K562 (cell line): Measurements from ENCODE around the gene NACAD. TPM values are rescaled to one million over a fixed set of nuclear protein-coding genes. Genes with fewer than 3 reads are reported as not detected.

Source experiments
- ATAC-seq: fragments of 200-7000 bp; cut with Tn5 transposase; 3 replicates; pipeline ENCODE4 v1.9.1; 2020; ENCODE audit warnings: moderate library complexity
- BruUV-seq: library from RNA; stranded (reverse); fragments of 400-500 nt; replicated peaks from 2 replicates; lab custom pipeline; 2021; lab: Mats Ljungman, UMichigan
- CTCF ChIA-PET: fragments of 300-600 bp; formaldehyde crosslinking; extraction: SDS; loops from one replicate; lab custom pipeline; 2021; ENCODE audit warnings: low intra/inter-chr PET ratio; lab: Yijun Ruan, JAX
- POLR2A ChIA-PET: fragments of 300-600, 350-650 bp; sonication (Branson Sonifier 250); formaldehyde crosslinking; extraction: SDS; loops from one replicate; lab custom pipeline; 2021; ENCODE audit warnings: antibody characterized with exemption, inconsistent platforms; lab: Yijun Ruan, JAX
- DNase-seq, 4 experiments: peaks; one replicate each; pipeline versions ENCODE4 v3.0.0 to v3.0.0-alpha.2; 2011 to 2018; ENCODE audit warnings: low spot score in 3 of 4, mixed read lengths in 3 of 4; ENCODE audit errors: extremely low read depth in 1 of 4
- FAIRE-seq: peaks from 2 replicates; lab custom pipeline; 2011; peaks lifted over from hg19 to GRCh38; lab: Jason Lieb, UNC
- H2AFZ ChIP-seq: 2 replicates; pipeline ENCODE4 v1.6.0; 2011; ENCODE audit warnings: low read depth, low read length, control low read depth, inconsistent platforms
- H3K27ac ChIP-seq: fragments of 200-600 bp; 3 replicates; pipeline ENCODE4 v1.8.0; 2011; ENCODE audit warnings: low read depth, mild to moderate bottlenecking, control low read depth, inconsistent platforms, low read length, moderate library complexity, mixed read lengths; ENCODE audit errors: extremely low read depth
- H3K27me3 ChIP-seq, 2 experiments: fragments of 300-600 bp in 1 of 2; 2 replicates in 1 of 2; 3 replicates in 1 of 2; pipeline versions ENCODE4 v1.6.0 to v1.8.0; 2011; ENCODE audit warnings: inconsistent platforms in 2 of 2, low read length in 2 of 2, mild to moderate bottlenecking in 1 of 2, mixed read lengths in 1 of 2, moderate library complexity in 1 of 2; ENCODE audit not compliant: control insufficient read depth in 2 of 2, insufficient read depth in 2 of 2
- H3K36me3 ChIP-seq: fragments of 300-600 bp; 3 replicates; pipeline ENCODE4 v1.8.0; 2011; ENCODE audit warnings: mild to moderate bottlenecking, low read length, inconsistent platforms; ENCODE audit not compliant: control insufficient read depth, insufficient read depth
- H3K4me1 ChIP-seq, 2 experiments: fragments of 200-600 bp in 1 of 2; replicated peaks in 1 of 2; 2 replicates in 1 of 2; 3 replicates in 1 of 2; pipeline versions ENCODE4 v1.5.1 to v1.8.0; 2011; ENCODE audit warnings: inconsistent platforms in 2 of 2, low read length in 2 of 2, mild to moderate bottlenecking in 1 of 2, mixed read lengths in 1 of 2, moderate library complexity in 1 of 2; ENCODE audit not compliant: control insufficient read depth in 2 of 2, insufficient read depth in 2 of 2
- H3K4me2 ChIP-seq: 2 replicates; pipeline ENCODE4 v1.6.1; 2011; ENCODE audit warnings: low read length, control low read depth, inconsistent platforms, mixed read lengths; ENCODE audit not compliant: insufficient read depth
- H3K4me3 ChIP-seq: fragments of 200-600 bp; sonication (generic), shearing (Covaris generic); 2 replicates; pipeline ENCODE4 v1.5.1; 2016; ENCODE audit warnings: control low read depth, inconsistent platforms
- H3K79me2 ChIP-seq: fragments of 200-600 bp; 3 replicates; pipeline ENCODE4 v1.8.0; 2011; ENCODE audit warnings: low read length, inconsistent platforms; ENCODE audit not compliant: control insufficient read depth, insufficient read depth
- H3K9ac ChIP-seq, 2 experiments: 2 replicates each; pipeline versions ENCODE4 v1.6.0 to v1.6.1; 2011; ENCODE audit warnings: low read depth in 2 of 2, low read length in 2 of 2, control low read depth in 1 of 2, inconsistent platforms in 1 of 2, mild to moderate bottlenecking in 1 of 2, mixed read lengths in 1 of 2; ENCODE audit not compliant: insufficient read depth in 1 of 2
- H3K9me1 ChIP-seq: one replicate; pipeline ENCODE4 v1.6.0; 2011; ENCODE audit warnings: inconsistent platforms, mild to moderate bottlenecking, low read length, moderate library complexity; ENCODE audit not compliant: control insufficient read depth, insufficient read depth
- H3K9me3 ChIP-seq: replicated peaks from 2 replicates; pipeline ENCODE4 v1.5.1; 2011; ENCODE audit warnings: low read depth, low read length, inconsistent platforms; ENCODE audit not compliant: control insufficient read depth, insufficient read depth
- H4K20me1 ChIP-seq: replicated peaks from 2 replicates; pipeline ENCODE4 v1.6.1; 2011; ENCODE audit warnings: low read length, inconsistent platforms, mixed read lengths; ENCODE audit not compliant: control insufficient read depth, insufficient read depth
- ELF1 ChIP-seq: fragments of 200-800 bp; sonication (Bioruptor generic); IDR thresholded peaks from 2 replicates; pipeline ENCODE4 v1.6.1; 2016; ENCODE audit warnings: missing genetic modification characterization, missing compliant biosample characterization
- FOSL1 ChIP-seq: fragments of 200-800 bp; sonication (Bioruptor generic); conservative IDR thresholded peaks from 2 replicates; pipeline ENCODE4 v1.6.1; 2016; ENCODE audit warnings: missing genetic modification characterization, missing compliant biosample characterization
- RBFOX2 ChIP-seq: fragments of 200-400 bp; formaldehyde crosslinking; IDR thresholded peaks from 2 replicates; pipeline ENCODE4 v1.6.1; 2017; ENCODE audit warnings: low read depth, mild to moderate bottlenecking, low read length, moderate library complexity
- RBM17 ChIP-seq: fragments of 200-400 bp; formaldehyde crosslinking; IDR thresholded peaks from 2 replicates; pipeline ENCODE4 v1.6.1; 2017; ENCODE audit warnings: low read depth, mild to moderate bottlenecking, low read length, borderline replicate concordance
- ZNF583 ChIP-seq: fragments of 250-450 bp; sonication (Bioruptor Pico); IDR thresholded peaks from 2 replicates; pipeline ENCODE4 v1.4.0; 2020
- WGBS: fragments of 100-300 bp; shearing (Covaris generic); methylation state at CpG from one replicate; pipeline ENCODE4 v1.1.6; 2016; ENCODE audit warnings: low coverage, mixed read lengths; ENCODE audit not compliant: insufficient coverage; ENCODE audit errors: missing lambda C conversion rate; 5-methylcytosine and 5-hydroxymethylcytosine counted together
- in situ Hi-C: fragments of 300-500 bp; cut with MboI; formaldehyde crosslinking; loops from 4 replicates; pipeline ENCODE4 v1.15.0; 2018; ENCODE audit warnings: inconsistent platforms, mixed read lengths
- intact Hi-C: fragments of 100-400 bp; cut with micrococcal nuclease; formaldehyde crosslinking; loops from 2 replicates; pipeline ENCODE4 v1.14.2; 2022
- polyA plus RNA-seq, 8 experiments: library from polyadenylated mRNA; depleted of rRNA in 4 of 8; stranded (reverse) in 5 of 8; unstranded in 3 of 8; fragments of >200 nt; fragmentation: Nextera tagmentation in 2 of 8; fragmentation: Illumina TruSeq in 1 of 8; extraction: Ambion mirVana in 2 of 8; extraction: Trizol in 1 of 8; gene quantifications; 2 replicates each; pipeline versions ENCODE4 v1.2.1 to v1.2.3, GENCODE V29; 2011 to 2014; ENCODE audit warnings: inconsistent platforms in 1 of 8, missing spikeins in 1 of 8
- total RNA-seq, 7 experiments: library from RNA; depleted of rRNA in 6 of 7; stranded (reverse); fragments of >200 nt in 6 of 7; fragmentation: Illumina TruSeq in 2 of 7; extraction: Trizol in 2 of 7; gene quantifications; 2 replicates each; pipeline versions ENCODE4 v1.2.1 to v1.2.3, GENCODE V29; 2011 to 2021; ENCODE audit warnings: low replicate concordance in 1 of 7

The NACAD gene
- total and polyA plus RNA-seq, 9 of the 15 experiments (the other 6 are each of a cell fraction or from before 2014, with no cell fraction given): under 0.01 to 0.03 (median 0.02) TPM; not detected in 5

- intact Hi-C loops (no loop called here), in situ Hi-C loops (no loop called here)
- H3K4me1 ChIP-seq: peaks cover 24 to 25% of the 10 kb centered on the region in 2 experiments; a peak in 4 of 5 replicates
- ChIA-PET CTCF (no interaction called here), POLR2A (interaction anchor here (0.6 to 0.9 kb wide), 3 partner anchors 9 to 851 kb away, joined by 3 to 4 read pairs (median 3); no protein-coding TSS in a partner anchor)
- H3K4me3 ChIP-seq: peak overlapping the region; percentile 22; the same call in 1 of the 2 replicates
- FAIRE-seq (no peak), ATAC-seq (no peak), DNase-seq (no peak)
- H3K4me2 ChIP-seq: peak overlapping the region; percentile 67
- H3K79me2 ChIP-seq: peaks cover 83% of the 10 kb centered on the region
- no peaks in the 10 kb centered on the region for H3K27me3 ChIP-seq
- no peak overlapping the region for H2AFZ ChIP-seq
- 65% methylated on average over 8 of the region's 8 CpGs for WGBS
- no peak overlapping the region for H3K27ac ChIP-seq
- H3K9me3 ChIP-seq: no peaks in the 10 kb centered on the region
- no TSS peak for BruUV-seq
- no peaks in the 10 kb centered on the region for H3K9me1 ChIP-seq
- TF ChIP-seq RBFOX2 (peak; percentile 42; the same call in 1 of the 2 replicates), RBM17 (no peak)
- peaks cover 40% of the 10 kb centered on the region for H4K20me1 ChIP-seq
- peaks cover 61% of the 10 kb centered on the region for H3K36me3 ChIP-seq
- peak overlapping the region; percentile 36 to 88 for H3K9ac ChIP-seq
These were observed 20.1 kb upstream of the NACAD start for GRCh38 chr7:45108863-45109262.

GRCh38 chr7:45107356-45107755 lies 18.6 kb upstream of the NACAD start:
- BruUV-seq: no TSS peak
- H4K20me1 ChIP-seq: peaks cover 45% of the 10 kb centered on the region
- no peaks in the 10 kb centered on the region for H3K9me1 ChIP-seq
- intact Hi-C loops (no loop called here), in situ Hi-C loops (no loop called here)
- 73% methylated on average over 3 of the region's 3 CpGs for WGBS
- peaks cover 76% of the 10 kb centered on the region for H3K36me3 ChIP-seq
- no peak overlapping the region for H3K27ac ChIP-seq
- POLR2A ChIA-PET: no interaction called here
- no peak for ATAC-seq
- CTCF ChIA-PET: no interaction called here
- H2AFZ ChIP-seq: no peak overlapping the region
- H3K4me2 ChIP-seq: no peak overlapping the region
- peaks cover 79% of the 10 kb centered on the region for H3K79me2 ChIP-seq
- H3K4me1 ChIP-seq: peaks cover 19 to 26% of the 10 kb centered on the region in 2 experiments; a peak in 4 of 5 replicates
- H3K4me3 ChIP-seq: no peak overlapping the region
- H3K27me3 ChIP-seq: no peaks in the 10 kb centered on the region
- peak overlapping the region; percentile 36 to 81; a peak in 2 of 4 replicates for H3K9ac ChIP-seq
- DNase-seq: no peak
- no peaks in the 10 kb centered on the region for H3K9me3 ChIP-seq
- FAIRE-seq: no peak
- TF ChIP-seq FOSL1 (tag) (no peak), ELF1 (tag) (0 out of 2 replicates have a peak, but pooled peaks have one; percentile 23), ZNF583 (CRISPR knock-in tag) (no peak)
- TF ChIP-seq, all 486 proteins: peak for 1
